Uterus (tissue), 4 donors: ENCODE results near the gene MRPL1. TPM values are rescaled to one million over a fixed set of nuclear protein-coding genes. Genes with fewer than 3 reads are reported as not detected.
A peak's percentile ranks its signal among the peaks of the same experiment; 100 is the strongest.

Experiments used
- DNase-seq, 2 donors: peaks; one replicate each; pipeline ENCODE4 v3.0.0-alpha.2; 2019 to 2020
- H3K27ac ChIP-seq, 2 donors: fragments of 200-600 bp; sonication (generic); 1 replicate in 1 of 2; 2 replicates in 1 of 2; pipeline ENCODE4 v1.5.1; 2016 to 2018
- H3K27me3 ChIP-seq, 2 donors: fragments of 200-600 bp; sonication (generic); one replicate each; pipeline ENCODE4 v1.5.1; 2018 to 2019; ENCODE audit warnings: control low read depth in 1 of 2
- H3K36me3 ChIP-seq, 2 donors: fragments of 200-600 bp; sonication (generic); one replicate each; pipeline ENCODE4 v1.5.1; 2019; ENCODE audit warnings: control low read depth in 1 of 2
- H3K4me1 ChIP-seq, 2 donors: fragments of 200-600 bp; sonication (generic); one replicate each; pipeline ENCODE4 v1.5.1; 2018 to 2019; ENCODE audit warnings: control low read depth in 1 of 2
- H3K4me3 ChIP-seq, 2 donors: fragments of 200-600 bp; sonication (generic); 1 replicate in 1 of 2; 2 replicates in 1 of 2; pipeline ENCODE4 v1.5.1; 2018 to 2019; ENCODE audit warnings: mild to moderate bottlenecking in 1 of 2
- H3K9me3 ChIP-seq, 2 donors: fragments of 200-600 bp; sonication (generic); one replicate each; pipeline ENCODE4 v1.5.1; 2019; ENCODE audit warnings: control low read depth in 1 of 2
- CTCF ChIP-seq, 4 experiments: fragments of 200-600 bp in 2 of 4; fragments of 450-650 bp in 2 of 4; sonication (generic) in 2 of 4; IDR thresholded peaks; one replicate each; pipeline ENCODE4 v1.5.1; 2016 to 2019; ENCODE audit warnings: antibody characterized with exemption in 4 of 4, mild to moderate bottlenecking in 2 of 4, moderate library complexity in 1 of 4
- POLR2A ChIP-seq, 2 donors: fragments of 450-650 bp; IDR thresholded peaks; one replicate each; pipeline ENCODE4 v1.6.1; 2016; ENCODE audit warnings: antibody characterized with exemption in 2 of 2, mild to moderate bottlenecking in 1 of 2, moderate library complexity in 1 of 2
- intact Hi-C: fragments of 100-400 bp; cut with DNase I; formaldehyde crosslinking; loops from one replicate; pipeline ENCODE4 v1.15.1; 2023; ENCODE audit warnings: low total_unique reads
- total RNA-seq, 4 donors: library from RNA; depleted of rRNA in 3 of 4; stranded (reverse); fragments of >200 nt in 3 of 4; gene quantifications; one replicate each; pipeline versions ENCODE4 v1.1.0 to v1.2.4, GENCODE V29; 2014 to 2023
- donor health status: DM: yes; HTN: yes; CAD: no.

Gene MRPL1
- total RNA-seq = 10 to 100 TPM; 15.1 to 75.9 (median 34.8) TPM

GRCh38 chr4:77862478-77863216 lies at the start of gene MRPL1:
Gene MRPL1 (plus strand): TSS chr4:77862830. CDS start chr4:77862849, 19 bp downstream.
- Histone ChIP-seq H3K4me1 (peaks cover 0 to 4% of the 10 kb centered on the region in 2 donors), H3K27ac (peak within 1 kb of the TSS; percentile 92 to 97), H3K4me3 (peak within 1 kb of the TSS; percentile 55 to 77), H3K27me3 (no peaks in the 10 kb centered on the region), H3K9me3 (no peaks in the 10 kb centered on the region), H3K36me3 (no peaks in the 10 kb centered on the region)
- DNase-seq = peak; percentile 88 to 92
- peak in 1 of 2 donors; percentile 37 for TF ChIP-seq POLR2A (IDR thresholded peaks at IDR 0.05)
- peak in 1 of 4 experiments; percentile 12 for TF ChIP-seq CTCF (IDR thresholded peaks at IDR 0.05)
- intact Hi-C loops = loop anchor here (5.0 kb wide), 1 partner anchor 45 kb away; the partner anchor contains the start of gene CNOT6L

GRCh38 chr4:77815636-77816035 lies 47.0 kb upstream of the MRPL1 start:
- peaks cover 0 to 4% of the 10 kb centered on the region in 2 donors for H3K4me1 ChIP-seq
- peak overlapping the region in 1 of 2 donors; percentile 47 for H3K27ac ChIP-seq
- intact Hi-C loops = loop anchor here (5.0 kb wide), 1 partner anchor 47 kb away; the partner anchor contains the start of gene MRPL1
- no peak overlapping the region for H3K4me3 ChIP-seq
- no peak for TF ChIP-seq POLR2A (IDR thresholded peaks at IDR 0.05)
- TF ChIP-seq CTCF (IDR thresholded peaks at IDR 0.05) = no peak
- no peak for DNase-seq
- no peaks in the 10 kb centered on the region for H3K36me3 ChIP-seq
- H3K9me3 ChIP-seq = no peaks in the 10 kb centered on the region
- no peaks in the 10 kb centered on the region for H3K27me3 ChIP-seq

GRCh38 chr4:77816546-77816945 lies 46.1 kb upstream of the MRPL1 start:
- intact Hi-C loops = loop anchor here (5.0 kb wide), 1 partner anchor 46 kb away; the partner anchor contains the start of gene MRPL1
- Histone ChIP-seq H3K4me1 (peaks cover 4 to 6% of the 10 kb centered on the region in 2 donors), H3K9me3 (no peaks in the 10 kb centered on the region), H3K27ac (peak overlapping the region in 1 of 2 donors; percentile 99), H3K27me3 (no peaks in the 10 kb centered on the region), H3K36me3 (no peaks in the 10 kb centered on the region), H3K4me3 (no peak overlapping the region)
- no peak for DNase-seq
- TF ChIP-seq CTCF (IDR thresholded peaks at IDR 0.05) (no peak), POLR2A (IDR thresholded peaks at IDR 0.05) (no peak)

GRCh38 chr4:77817304-77818072 lies 45.1 kb upstream of the MRPL1 start:
- Histone ChIP-seq H3K36me3 (no peaks in the 10 kb centered on the region), H3K27me3 (no peaks in the 10 kb centered on the region), H3K9me3 (no peaks in the 10 kb centered on the region), H3K4me1 (peaks cover 4 to 6% of the 10 kb centered on the region in 2 donors), H3K27ac (peak overlapping the region; percentile 99), H3K4me3 (peak overlapping the region; percentile 82 to 87)
- DNase-seq = no peak
- no peak for TF ChIP-seq CTCF (IDR thresholded peaks at IDR 0.05)
- TF ChIP-seq POLR2A (IDR thresholded peaks at IDR 0.05) = no peak
- intact Hi-C loops = loop anchor here (5.0 kb wide), 1 partner anchor 45 kb away; the partner anchor contains the start of gene MRPL1
